Sigmoid colon (tissue), 7 donors: ENCODE data around the gene DEFB125. TPM values are rescaled to one million over a fixed set of nuclear protein-coding genes. Genes with fewer than 3 reads are reported as not detected.
"Not testable (repeated sequence)": the region's sequence is repeated elsewhere in the genome, so short reads cannot be mapped to it uniquely, and the experiment has no call there.

ENCODE experiments used
- DNase-seq: peaks from one replicate; pipeline ENCODE4 v3.0.0-alpha.2; 2019
- H3K27ac ChIP-seq, 4 donors: fragments of 200-600 bp; sonication (generic); one replicate each; pipeline ENCODE4 v1.5.1; 2016 to 2019; ENCODE audit warnings: mild to moderate bottlenecking in 1 of 4
- H3K27me3 ChIP-seq, 3 donors: fragments of 200-600 bp; sonication (generic); one replicate each; pipeline ENCODE4 v1.5.1; 2019; ENCODE audit warnings: mild to moderate bottlenecking in 1 of 3
- H3K36me3 ChIP-seq, 4 donors: fragments of 200-600 bp; sonication (generic); one replicate each; pipeline ENCODE4 v1.5.1; 2016 to 2019
- H3K4me1 ChIP-seq, 4 donors: fragments of 200-600 bp; sonication (generic); one replicate each; pipeline ENCODE4 v1.5.1; 2017 to 2019
- H3K4me3 ChIP-seq, 4 donors: fragments of 200-600 bp; sonication (generic); one replicate each; pipeline ENCODE4 v1.5.1; 2017 to 2019; ENCODE audit warnings: mild to moderate bottlenecking in 2 of 4, moderate library complexity in 1 of 4
- H3K9me3 ChIP-seq, 4 donors: fragments of 200-600 bp in 3 of 4; sonication (generic) in 3 of 4; one replicate each; pipeline versions ENCODE4 v1.5.1 to v1.6.1; 2013 to 2019
- EP300 ChIP-seq, 4 donors: sonication (generic); formaldehyde crosslinking; IDR thresholded peaks; one replicate each; pipeline ENCODE4 v1.6.1; 2017; ENCODE audit warnings: antibody characterized with exemption in 4 of 4
- POLR2A ChIP-seq, 2 donors: fragments of 450-650 bp; IDR thresholded peaks; one replicate each; pipeline ENCODE4 v1.6.1; 2016; ENCODE audit warnings: antibody characterized with exemption in 2 of 2, mild to moderate bottlenecking in 2 of 2, moderate library complexity in 2 of 2
- POLR2AphosphoS5 ChIP-seq, 4 donors: sonication (generic); formaldehyde crosslinking; IDR thresholded peaks; one replicate each; pipeline ENCODE4 v1.6.1; 2017; ENCODE audit warnings: antibody characterized with exemption in 4 of 4
- WGBS, 2 donors: extraction: QIAGEN DNeasy Blood & Tissue Kit; methylation state at CpG; one replicate each; pipeline ENCODE4 v1.1.7; 2013; 5-methylcytosine and 5-hydroxymethylcytosine counted together
- intact Hi-C: fragments of 100-400 bp; cut with DNase I; formaldehyde crosslinking; loops from one replicate; pipeline ENCODE4 v1.15.1; 2023
- polyA plus RNA-seq, 3 donors: library from polyadenylated mRNA; stranded (reverse); fragments of 200-250 nt; gene quantifications; one replicate each; pipeline ENCODE4 v1.2.3, GENCODE V29; 2013
- total RNA-seq, 4 donors: library from RNA; depleted of rRNA; stranded (reverse); fragments of >200 nt; gene quantifications; one replicate each; pipeline ENCODE4 v1.1.0, GENCODE V29; 2016
- TF ChIP-seq, protein P1 (sequence below), 4 experiments: fragments of 450-650 bp in 3 of 4; fragments of 200-600 bp in 1 of 4; IDR thresholded peaks; one replicate each; pipeline ENCODE4 v1.5.1; 2016 to 2019; ENCODE audit warnings: antibody characterized with exemption in 4 of 4, mild to moderate bottlenecking in 3 of 4, moderate library complexity in 2 of 4
- donor health status: healthy with polysubstance abuse.
- donor health status: Bipolar disorder and iron deficiency.
- donor health status: healthy.

Gene DEFB125
- total and polyA plus RNA-seq, 7 donors = not detected

DNA sequence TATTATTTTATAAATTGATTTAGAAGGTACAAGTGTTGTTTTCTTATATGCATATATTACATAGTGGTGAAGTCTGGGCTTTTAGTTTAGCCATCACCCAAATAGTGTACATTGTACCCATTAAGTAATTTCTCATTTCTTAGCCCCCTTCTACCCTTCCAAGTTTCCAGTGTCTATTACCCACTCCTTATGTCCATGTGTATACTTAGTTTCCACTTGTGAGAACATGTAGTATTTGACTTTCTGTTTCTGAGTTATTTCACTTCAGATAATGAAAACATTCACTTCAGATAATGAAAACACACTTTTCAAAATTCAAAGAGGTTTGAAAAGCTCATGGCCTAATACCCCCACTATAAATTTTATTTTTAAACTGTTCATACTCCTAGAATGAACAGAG is 14.5 kb downstream of the DEFB125 start:
- H3K27me3 ChIP-seq = peaks cover 4 to 26% (median 7%) of the 10 kb centered on the region in 3 donors
- intact Hi-C loops = no loop called here
- H3K27ac ChIP-seq = no peak overlapping the region
- H3K4me3 ChIP-seq = no peak overlapping the region
- no peaks in the 10 kb centered on the region for H3K4me1 ChIP-seq
- H3K36me3 ChIP-seq = no peaks in the 10 kb centered on the region
- DNase-seq = no peak
- TF ChIP-seq EP300 (IDR thresholded peaks at IDR 0.05) (no peak), POLR2A (IDR thresholded peaks at IDR 0.05) (no peak), POLR2AphosphoS5 (IDR thresholded peaks at IDR 0.05) (no peak)
- TF ChIP-seq, protein P1, sequence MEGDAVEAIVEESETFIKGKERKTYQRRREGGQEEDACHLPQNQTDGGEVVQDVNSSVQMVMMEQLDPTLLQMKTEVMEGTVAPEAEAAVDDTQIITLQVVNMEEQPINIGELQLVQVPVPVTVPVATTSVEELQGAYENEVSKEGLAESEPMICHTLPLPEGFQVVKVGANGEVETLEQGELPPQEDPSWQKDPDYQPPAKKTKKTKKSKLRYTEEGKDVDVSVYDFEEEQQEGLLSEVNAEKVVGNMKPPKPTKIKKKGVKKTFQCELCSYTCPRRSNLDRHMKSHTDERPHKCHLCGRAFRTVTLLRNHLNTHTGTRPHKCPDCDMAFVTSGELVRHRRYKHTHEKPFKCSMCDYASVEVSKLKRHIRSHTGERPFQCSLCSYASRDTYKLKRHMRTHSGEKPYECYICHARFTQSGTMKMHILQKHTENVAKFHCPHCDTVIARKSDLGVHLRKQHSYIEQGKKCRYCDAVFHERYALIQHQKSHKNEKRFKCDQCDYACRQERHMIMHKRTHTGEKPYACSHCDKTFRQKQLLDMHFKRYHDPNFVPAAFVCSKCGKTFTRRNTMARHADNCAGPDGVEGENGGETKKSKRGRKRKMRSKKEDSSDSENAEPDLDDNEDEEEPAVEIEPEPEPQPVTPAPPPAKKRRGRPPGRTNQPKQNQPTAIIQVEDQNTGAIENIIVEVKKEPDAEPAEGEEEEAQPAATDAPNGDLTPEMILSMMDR (IDR thresholded peaks at IDR 0.05) = no peak
- no peaks in the 10 kb centered on the region for H3K9me3 ChIP-seq

DNA sequence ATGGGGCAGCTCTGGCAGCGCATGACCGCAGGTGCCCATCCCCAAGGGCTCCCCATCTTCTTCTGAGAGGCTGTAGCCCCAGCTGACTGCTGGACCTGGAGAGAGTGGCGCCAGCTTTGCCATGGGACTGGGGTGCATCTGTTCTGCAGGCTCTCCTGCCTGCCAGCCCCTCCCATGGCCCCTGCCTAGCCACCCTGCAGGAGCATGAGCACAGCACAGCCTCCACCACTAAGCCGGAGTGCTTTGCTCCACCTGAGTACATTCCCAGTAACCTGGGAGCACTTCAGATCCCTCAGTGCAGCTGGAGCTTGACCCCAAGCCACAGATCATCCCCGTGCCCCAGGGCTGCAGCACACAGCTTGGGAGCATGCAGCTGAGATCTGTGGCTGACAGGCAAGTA is 16.0 kb downstream of the DEFB125 start:
- H3K9me3 ChIP-seq = no peaks in the 10 kb centered on the region
- no peaks in the 10 kb centered on the region for H3K36me3 ChIP-seq
- no peak for TF ChIP-seq POLR2A (IDR thresholded peaks at IDR 0.05)
- TF ChIP-seq, protein P1 (IDR thresholded peaks at IDR 0.05) = no peak
- TF ChIP-seq POLR2AphosphoS5 (IDR thresholded peaks at IDR 0.05) = no peak
- no peak for TF ChIP-seq EP300 (IDR thresholded peaks at IDR 0.05)
- intact Hi-C loops = no loop called here
- peaks cover 4 to 26% (median 7%) of the 10 kb centered on the region in 3 donors for H3K27me3 ChIP-seq
- H3K4me3 ChIP-seq = no peak overlapping the region
- 80% methylated on average over 5 of the region's 5 CpGs for WGBS, 2 donors
- H3K27ac ChIP-seq = no peak overlapping the region
- no peak for DNase-seq
- no peaks in the 10 kb centered on the region for H3K4me1 ChIP-seq

DNA sequence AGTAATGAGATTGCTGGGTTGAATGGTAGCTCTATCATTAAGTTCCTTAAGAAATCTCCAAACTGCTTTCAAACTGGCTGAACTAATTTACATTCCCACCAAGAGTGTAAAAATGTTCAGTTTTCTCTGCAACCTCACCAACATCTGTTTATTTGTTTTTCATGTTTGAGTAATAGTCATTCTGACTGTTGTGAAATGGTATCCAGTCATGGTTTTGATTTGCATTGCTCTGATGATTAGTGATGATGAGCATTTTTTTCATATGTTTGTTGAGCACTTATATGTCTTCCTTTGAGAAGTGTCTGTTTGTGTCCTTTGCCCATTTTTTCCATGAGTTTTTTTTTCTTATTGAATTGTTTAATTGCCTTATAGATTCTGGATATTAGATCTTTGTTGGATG is 24.9 kb downstream of the DEFB125 start:
- H3K27ac ChIP-seq = no peak overlapping the region
- no peak overlapping the region for H3K4me3 ChIP-seq
- H3K9me3 ChIP-seq = peaks cover 0 to 1% (median 0%) of the 10 kb centered on the region in 4 donors
- intact Hi-C loops = no loop called here
- H3K27me3 ChIP-seq = no peaks in the 10 kb centered on the region
- no peaks in the 10 kb centered on the region for H3K4me1 ChIP-seq
- no peak for DNase-seq
- TF ChIP-seq, protein P1 (IDR thresholded peaks at IDR 0.05) = no peak
- TF ChIP-seq EP300 (IDR thresholded peaks at IDR 0.05) (no peak), POLR2AphosphoS5 (IDR thresholded peaks at IDR 0.05) (no peak), POLR2A (IDR thresholded peaks at IDR 0.05) (no peak)
- no peaks in the 10 kb centered on the region for H3K36me3 ChIP-seq

DNA sequence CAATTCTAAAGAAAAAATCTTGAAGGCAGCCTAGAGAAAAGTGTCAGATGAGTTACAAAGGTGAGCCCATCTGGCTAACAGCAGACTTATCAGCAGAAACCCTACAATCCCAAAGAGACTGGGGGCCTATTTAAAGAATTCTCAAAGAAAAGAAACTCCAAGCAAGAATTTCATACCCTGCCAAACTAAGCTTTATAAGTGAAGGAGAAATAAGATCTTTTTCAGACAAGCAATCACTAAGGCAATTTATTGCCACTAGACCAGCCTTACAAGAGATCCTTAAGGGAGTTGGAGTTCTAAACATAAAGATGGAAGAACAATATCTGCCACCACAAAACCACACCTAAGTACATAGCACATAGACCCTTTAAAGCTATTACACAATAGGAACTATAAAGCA is 30.0 kb downstream of the DEFB125 start:
- no peak overlapping the region for H3K27ac ChIP-seq
- DNase-seq = no peak
- peaks cover 0 to 5% (median 0%) of the 10 kb centered on the region in 4 donors for H3K9me3 ChIP-seq
- intact Hi-C loops = no loop called here
- no peaks in the 10 kb centered on the region for H3K27me3 ChIP-seq
- no peak overlapping the region for H3K4me3 ChIP-seq
- TF ChIP-seq EP300 (IDR thresholded peaks at IDR 0.05) (no peak), POLR2AphosphoS5 (IDR thresholded peaks at IDR 0.05) (no peak), POLR2A (IDR thresholded peaks at IDR 0.05) (no peak)
- TF ChIP-seq, protein P1 (IDR thresholded peaks at IDR 0.05) = no peak
- no peaks in the 10 kb centered on the region for H3K36me3 ChIP-seq
- no peaks in the 10 kb centered on the region for H3K4me1 ChIP-seq

DNA sequence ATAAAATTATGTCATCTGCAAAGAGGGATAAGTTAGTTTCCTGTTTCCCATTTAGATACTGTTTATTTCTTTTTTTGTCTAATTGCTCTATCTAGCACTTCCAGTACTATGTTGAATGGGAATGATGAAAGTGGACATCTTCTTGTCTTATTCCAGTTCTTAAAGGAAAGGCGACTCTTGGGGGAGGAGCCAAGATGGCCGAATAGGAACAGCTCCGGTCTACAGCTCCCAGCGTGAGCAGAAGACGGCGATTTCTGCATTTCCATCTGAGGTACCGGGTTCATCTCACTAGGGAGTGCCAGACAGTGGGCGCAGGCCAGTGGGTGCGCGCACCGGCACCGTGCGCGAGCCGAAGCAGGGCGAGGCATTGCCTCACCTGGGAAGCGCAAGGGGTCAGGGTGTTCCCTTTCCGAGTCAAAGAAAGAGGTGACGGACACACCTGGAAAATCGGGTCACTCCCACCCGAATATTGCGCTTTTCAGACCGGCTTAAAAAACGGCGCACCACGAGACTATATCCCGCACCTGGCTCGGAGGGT is 42.4 kb downstream of the DEFB125 start:
- intact Hi-C loops, H3K4me1 ChIP-seq, H3K27me3 ChIP-seq, H3K4me3 ChIP-seq, H3K9me3 ChIP-seq, H3K27ac ChIP-seq, DNase-seq, H3K36me3 ChIP-seq: not testable (repeated sequence)
- 81 to 85% methylated on average over 27 of the region's 28 CpGs for WGBS, 2 donors
